ENCODE measurements around the gene ELL. TPM values are rescaled to one million over a fixed set of nuclear protein-coding genes. Genes with fewer than 3 reads are reported as not detected.

Gene ELL
- total and polyA plus RNA-seq, 2 donors from 2014 or later: 5.7 to 25.2 TPM

GRCh38 chr19:18464646-18465045 lies 57.2 kb downstream of the ELL start:
- peaks cover 0 to 22% (median 20%) of the 10 kb centered on the region in 3 donors for H3K36me3 ChIP-seq (ENCODE audit: control insufficient read depth in 2 of 3, insufficient read depth in 3 of 3, low read length in 3 of 3)
- TF ChIP-seq CTCF (IDR thresholded peaks at IDR 0.05; ENCODE audit: borderline replicate concordance, extremely low read depth, insufficient read depth): no peak
- H3K27me3 ChIP-seq (ENCODE audit: control insufficient read depth, insufficient read depth, low read length): no peaks in the 10 kb centered on the region
- H3K27ac ChIP-seq (ENCODE audit: low read depth in 2 of 2, low read length in 2 of 2): peak overlapping the region; percentile 45 to 66
- peak overlapping the region in 1 of 3 donors; percentile 10 for H3K9ac ChIP-seq (ENCODE audit: low read length in 3 of 3)
- H3K4me3 ChIP-seq (ENCODE audit: low read length in 3 of 3): no peak overlapping the region
- H3K9me3 ChIP-seq (ENCODE audit: control insufficient read depth in 2 of 3, insufficient read depth in 1 of 3, low read length in 3 of 3): no peaks in the 10 kb centered on the region
- no peak for FAIRE-seq
- intact Hi-C loops (cut with DNase I): no loop called here
- peak in 3 of 5 donors; percentile 17 to 91 (median 74) for DNase-seq
- H3K4me1 ChIP-seq (ENCODE audit: control insufficient read depth in 2 of 3, insufficient read depth in 2 of 3, low read depth in 1 of 3, low read length in 3 of 3): peaks cover 0 to 63% (median 36%) of the 10 kb centered on the region in 3 donors

GRCh38 chr19:18461471-18461870 lies 60.4 kb downstream of the ELL start:
- no peak for TF ChIP-seq CTCF (IDR thresholded peaks at IDR 0.05; ENCODE audit: borderline replicate concordance, extremely low read depth, insufficient read depth)
- H3K36me3 ChIP-seq (ENCODE audit: control insufficient read depth in 2 of 3, insufficient read depth in 3 of 3, low read length in 3 of 3): peaks cover 0 to 34% (median 27%) of the 10 kb centered on the region in 3 donors

GRCh38 chr19:18460900-18461299 lies 61.0 kb downstream of the ELL start:
- Histone ChIP-seq H3K36me3 (ENCODE audit: control insufficient read depth in 2 of 3, insufficient read depth in 3 of 3, low read length in 3 of 3) (peaks cover 0 to 34% (median 32%) of the 10 kb centered on the region in 3 donors), H3K9me3 (ENCODE audit: control insufficient read depth in 2 of 3, insufficient read depth in 1 of 3, low read length in 3 of 3) (no peaks in the 10 kb centered on the region), H3K27ac (ENCODE audit: low read depth in 2 of 2, low read length in 2 of 2) (peak overlapping the region; percentile 68 to 92), H3K4me3 (ENCODE audit: low read length in 3 of 3) (no peak overlapping the region), H3K27me3 (ENCODE audit: control insufficient read depth, insufficient read depth, low read length) (no peaks in the 10 kb centered on the region), H3K4me1 (ENCODE audit: control insufficient read depth in 2 of 3, insufficient read depth in 2 of 3, low read depth in 1 of 3, low read length in 3 of 3) (peaks cover 0 to 42% (median 25%) of the 10 kb centered on the region in 3 donors), H3K9ac (ENCODE audit: low read length in 3 of 3) (no peak overlapping the region)
- no peak for FAIRE-seq
- TF ChIP-seq CTCF (IDR thresholded peaks at IDR 0.05; ENCODE audit: borderline replicate concordance, extremely low read depth, insufficient read depth): no peak
- no peak for DNase-seq
- intact Hi-C loops (cut with DNase I): no loop called here

More at GRCh38 chr19:18461471-18461870, 60.4 kb downstream of the ELL start:
- DNase-seq: peak in 1 of 5 donors; percentile 81
- Histone ChIP-seq H3K27me3 (ENCODE audit: control insufficient read depth, insufficient read depth, low read length) (no peaks in the 10 kb centered on the region), H3K9me3 (ENCODE audit: control insufficient read depth in 2 of 3, insufficient read depth in 1 of 3, low read length in 3 of 3) (no peaks in the 10 kb centered on the region), H3K9ac (ENCODE audit: low read length in 3 of 3) (no peak overlapping the region), H3K27ac (ENCODE audit: low read depth in 2 of 2, low read length in 2 of 2) (peak overlapping the region in 1 of 2 donors; percentile 34), H3K4me1 (ENCODE audit: control insufficient read depth in 2 of 3, insufficient read depth in 2 of 3, low read depth in 1 of 3, low read length in 3 of 3) (peaks cover 0 to 47% (median 25%) of the 10 kb centered on the region in 3 donors), H3K4me3 (ENCODE audit: low read length in 3 of 3) (no peak overlapping the region)
- intact Hi-C loops (cut with DNase I): no loop called here
- no peak for FAIRE-seq

Data from kidney (tissue), 14 donors.